Lower leg skin (tissue), 4 donors: ENCODE measurements around the gene ENPEP. TPM values are rescaled to one million over a fixed set of nuclear protein-coding genes. Genes with fewer than 3 reads are reported as not detected.
"Not testable (repeated sequence)": the region's sequence is repeated elsewhere in the genome, so short reads cannot be mapped to it uniquely, and the experiment has no call there.

ENCODE experiments used
- DNase-seq, 2 donors: peaks; one replicate each; pipeline ENCODE4 v3.0.0-alpha.2; 2019; ENCODE audit warnings: low spot score in 2 of 2
- H3K4me3 ChIP-seq: fragments of 200-600 bp; sonication (generic); 2 replicates; pipeline ENCODE4 v1.5.1; 2017; ENCODE audit warnings: mild to moderate bottlenecking, low read depth; ENCODE audit not compliant: poor library complexity, severe bottlenecking
- CTCF ChIP-seq, 3 donors: fragments of 450-650 bp; IDR thresholded peaks; one replicate each; pipeline ENCODE4 v1.5.1; 2016; ENCODE audit warnings: antibody characterized with exemption in 3 of 3, mild to moderate bottlenecking in 3 of 3, moderate library complexity in 2 of 3
- POLR2A ChIP-seq, 2 donors: fragments of 450-650 bp; IDR thresholded peaks; one replicate each; pipeline ENCODE4 v1.6.1; 2016 to 2017; ENCODE audit warnings: antibody characterized with exemption in 2 of 2, mild to moderate bottlenecking in 1 of 2, moderate library complexity in 1 of 2
- WGBS, 2 donors: methylation state at CpG; one replicate each; pipeline ENCODE4 v1.1.5; 2018; 5-methylcytosine and 5-hydroxymethylcytosine counted together
- intact Hi-C: fragments of 100-400 bp; cut with DNase I; formaldehyde crosslinking; loops from one replicate; pipeline ENCODE4 v1.15.0; 2023; ENCODE audit warnings: low total_unique reads
- total RNA-seq, 4 donors: library from RNA; depleted of rRNA; stranded (reverse); fragments of >200 nt; gene quantifications; one replicate each; pipeline ENCODE4 v1.1.0, GENCODE V29; 2016

The ENPEP gene
- total RNA-seq, 4 donors from 2014 or later, result 0.39 to 3.1 (median 1.9) TPM

DNA sequence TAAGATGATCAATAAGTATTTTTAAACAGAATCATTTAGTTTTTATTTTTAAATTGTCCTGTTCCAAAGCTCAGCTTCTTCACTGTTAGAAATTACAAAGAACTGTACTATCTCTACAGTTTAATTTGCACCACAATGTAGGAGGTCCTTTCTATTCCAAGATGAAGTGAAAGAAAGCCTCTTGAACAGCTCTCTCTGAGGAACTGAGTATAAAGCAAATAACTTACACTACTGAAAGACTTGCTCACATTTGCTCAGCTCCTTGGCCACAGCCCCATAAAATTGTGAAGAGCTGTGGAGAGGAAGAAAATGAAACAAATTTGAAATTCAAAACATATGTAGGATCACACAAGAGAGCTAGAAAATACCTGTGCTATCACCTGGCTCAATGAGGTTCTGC lies 68.6 kb downstream of the ENPEP start:
- intact Hi-C loops, result no loop called here
- TF ChIP-seq CTCF (IDR thresholded peaks at IDR 0.05), result no peak
- TF ChIP-seq POLR2A (IDR thresholded peaks at IDR 0.05), result no peak
- no peak overlapping the region for H3K4me3 ChIP-seq
- DNase-seq, result no peak

- WGBS, 2 donors, result 87 to 88% methylated on average over 1 of the region's 1 CpG
- H3K4me3 ChIP-seq, result no peak overlapping the region
- DNase-seq, result no peak
- intact Hi-C loops, result no loop called here
- no peak for TF ChIP-seq POLR2A (IDR thresholded peaks at IDR 0.05)
- TF ChIP-seq CTCF (IDR thresholded peaks at IDR 0.05), result no peak
These were observed 74.3 kb downstream of the ENPEP start for GRCh38 chr4:110550260-110550659.

- TF ChIP-seq CTCF (IDR thresholded peaks at IDR 0.05) (no peak), POLR2A (IDR thresholded peaks at IDR 0.05) (no peak)
- 60 to 63% methylated on average over 2 of the region's 2 CpGs for WGBS, 2 donors
- intact Hi-C loops, result no loop called here
- no peak for DNase-seq
- H3K4me3 ChIP-seq, result no peak overlapping the region
These were observed 77.2 kb downstream of the ENPEP start for GRCh38 chr4:110553197-110553596.

DNA sequence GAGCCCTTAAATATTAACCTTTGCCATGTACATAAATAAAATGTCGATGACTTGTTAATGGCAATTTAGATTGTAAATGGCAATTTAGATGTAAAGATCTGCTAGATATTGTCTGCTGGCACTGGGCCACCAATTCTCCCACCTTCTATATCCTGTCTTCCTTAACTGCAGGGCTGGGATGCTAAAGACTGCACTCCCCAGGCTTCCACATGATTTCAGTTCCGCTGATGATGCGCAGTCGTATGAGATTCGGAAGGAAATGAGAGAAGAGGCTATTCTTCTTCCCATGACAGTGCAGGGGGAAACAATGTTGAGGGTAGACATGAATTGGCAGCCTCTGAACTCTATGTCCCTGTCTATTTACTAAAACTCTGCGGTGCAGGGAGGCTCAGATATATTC lies 91.3 kb downstream of the ENPEP start:
- WGBS, 2 donors, result 86 to 92% methylated on average over 6 of the region's 6 CpGs
- no peak overlapping the region for H3K4me3 ChIP-seq
- intact Hi-C loops, result no loop called here
- DNase-seq, result no peak
- TF ChIP-seq CTCF (IDR thresholded peaks at IDR 0.05) (no peak), POLR2A (IDR thresholded peaks at IDR 0.05) (no peak)

- DNase-seq, H3K4me3 ChIP-seq, intact Hi-C loops: not testable (repeated sequence)
- WGBS, 2 donors, result 87 to 90% methylated on average over 2 of the region's 2 CpGs
These were observed 100.7 kb downstream of the ENPEP start for GRCh38 chr4:110576696-110577095.

DNA sequence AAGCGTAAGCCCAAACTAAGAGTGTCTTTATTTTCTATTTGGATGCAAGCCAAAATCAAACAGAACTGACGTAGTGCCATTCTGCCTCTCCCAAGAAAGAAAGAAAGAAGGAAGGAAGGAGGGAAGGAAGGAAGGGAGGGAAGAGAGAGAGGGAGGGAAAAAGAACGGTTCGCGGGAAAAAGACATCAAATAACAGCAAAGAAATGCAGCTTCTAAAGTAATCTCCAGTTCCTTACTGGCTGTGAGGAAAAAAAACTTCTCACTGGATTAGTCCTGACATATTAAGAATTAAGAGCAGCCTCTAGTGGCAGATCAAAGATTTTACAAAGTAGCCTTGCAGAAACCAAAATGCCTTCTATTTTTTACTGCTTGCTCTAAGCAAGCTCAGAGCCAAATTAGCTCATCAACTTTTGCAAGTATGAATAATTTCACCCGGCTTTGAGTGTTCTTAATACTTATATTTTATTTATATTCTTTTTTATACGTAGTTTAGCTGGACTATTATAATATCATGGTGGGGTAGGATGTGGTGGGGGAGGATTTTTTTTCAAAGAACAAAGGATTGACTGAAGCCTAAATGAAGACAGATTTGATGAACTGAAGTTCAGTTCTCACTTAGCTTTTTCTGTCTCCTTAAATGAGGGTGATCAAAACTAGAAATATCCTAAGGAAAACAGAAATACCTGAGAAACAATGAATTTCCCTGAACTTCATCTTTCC lies 110.3 kb downstream of the ENPEP start:
- WGBS, 2 donors, result 20% methylated on average over 7 of the region's 7 CpGs
- intact Hi-C loops, result no loop called here
- DNase-seq, result no peak
- TF ChIP-seq CTCF (IDR thresholded peaks at IDR 0.05) (no peak), POLR2A (IDR thresholded peaks at IDR 0.05) (no peak)
- no peak overlapping the region for H3K4me3 ChIP-seq
